Breast epithelium (tissue), 3 donors: ENCODE results near the gene WDR36.

Source experiments
- POLR2A ChIP-seq: fragments of 450-650 bp; IDR thresholded peaks from one replicate; pipeline ENCODE4 v1.6.1; 2016; ENCODE audit warnings: antibody characterized with exemption, mild to moderate bottlenecking, moderate library complexity
- TF ChIP-seq, protein P1 (sequence below), 3 donors: fragments of 450-650 bp; IDR thresholded peaks; one replicate each; pipeline ENCODE4 v1.5.1; 2016 to 2017; ENCODE audit warnings: antibody characterized with exemption in 3 of 3, mild to moderate bottlenecking in 3 of 3, moderate library complexity in 3 of 3

DNA sequence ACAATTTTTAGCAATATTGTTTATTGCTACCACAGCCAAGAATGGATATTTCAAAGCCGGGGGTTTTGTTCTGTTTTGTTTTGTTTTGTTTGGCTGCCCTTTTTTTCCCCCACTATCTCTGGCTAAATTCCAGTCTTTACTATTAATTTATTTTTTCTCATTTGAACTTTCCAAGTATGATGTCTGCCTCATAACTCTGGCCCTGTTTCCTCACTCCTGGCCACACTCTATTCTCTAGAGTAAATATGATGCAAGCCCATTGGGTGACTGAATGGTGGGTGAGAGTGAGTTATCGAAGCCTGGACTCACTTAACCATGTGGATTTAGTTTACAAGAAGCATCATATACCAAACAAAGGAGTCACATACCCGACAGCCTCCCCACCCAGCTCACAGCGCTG, 41.9 kb downstream of the WDR36 start:
- TF ChIP-seq, protein P1, sequence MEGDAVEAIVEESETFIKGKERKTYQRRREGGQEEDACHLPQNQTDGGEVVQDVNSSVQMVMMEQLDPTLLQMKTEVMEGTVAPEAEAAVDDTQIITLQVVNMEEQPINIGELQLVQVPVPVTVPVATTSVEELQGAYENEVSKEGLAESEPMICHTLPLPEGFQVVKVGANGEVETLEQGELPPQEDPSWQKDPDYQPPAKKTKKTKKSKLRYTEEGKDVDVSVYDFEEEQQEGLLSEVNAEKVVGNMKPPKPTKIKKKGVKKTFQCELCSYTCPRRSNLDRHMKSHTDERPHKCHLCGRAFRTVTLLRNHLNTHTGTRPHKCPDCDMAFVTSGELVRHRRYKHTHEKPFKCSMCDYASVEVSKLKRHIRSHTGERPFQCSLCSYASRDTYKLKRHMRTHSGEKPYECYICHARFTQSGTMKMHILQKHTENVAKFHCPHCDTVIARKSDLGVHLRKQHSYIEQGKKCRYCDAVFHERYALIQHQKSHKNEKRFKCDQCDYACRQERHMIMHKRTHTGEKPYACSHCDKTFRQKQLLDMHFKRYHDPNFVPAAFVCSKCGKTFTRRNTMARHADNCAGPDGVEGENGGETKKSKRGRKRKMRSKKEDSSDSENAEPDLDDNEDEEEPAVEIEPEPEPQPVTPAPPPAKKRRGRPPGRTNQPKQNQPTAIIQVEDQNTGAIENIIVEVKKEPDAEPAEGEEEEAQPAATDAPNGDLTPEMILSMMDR (IDR thresholded peaks at IDR 0.05) = no peak
- TF ChIP-seq POLR2A = no peak
